NCI-H1417 treated with DMSO at 0.1 percent for 48 hours (cell line): Measurements from ENCODE around the gene LAMA3.

Source experiments
- DNase-seq: peaks from one replicate; lab custom pipeline; 2025; lab: John Stamatoyannopoulos, UW

Gene LAMA3

DNA sequence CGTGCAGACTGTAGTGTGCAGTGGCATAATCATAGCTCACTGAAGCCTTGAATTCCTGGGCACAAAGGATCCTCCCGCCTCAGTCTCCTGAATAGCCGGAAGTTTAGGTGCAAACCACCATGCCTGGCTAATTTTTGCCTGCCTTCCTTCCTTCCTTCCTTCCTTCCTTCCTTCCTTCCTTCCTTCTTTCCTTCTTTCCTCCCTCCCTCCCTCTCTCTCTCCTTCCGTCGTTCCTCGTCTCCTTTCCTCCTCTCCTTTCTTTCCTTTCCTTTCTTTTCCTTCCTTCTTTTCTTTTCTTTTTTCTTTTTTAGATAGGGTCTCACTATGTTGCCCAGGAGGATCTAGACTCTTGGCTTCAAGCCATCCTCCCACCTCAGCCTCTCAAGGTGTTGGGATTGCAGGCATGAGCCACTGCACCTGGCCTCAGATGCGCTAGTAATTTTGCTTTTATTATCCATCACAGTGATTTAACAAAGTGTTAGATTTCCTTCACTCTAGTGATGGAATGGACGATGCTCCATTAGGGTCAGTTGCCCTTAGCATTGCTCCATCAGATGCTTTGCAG lies 20.0 kb upstream of the LAMA3 start:
- no peak for DNase-seq

DNA sequence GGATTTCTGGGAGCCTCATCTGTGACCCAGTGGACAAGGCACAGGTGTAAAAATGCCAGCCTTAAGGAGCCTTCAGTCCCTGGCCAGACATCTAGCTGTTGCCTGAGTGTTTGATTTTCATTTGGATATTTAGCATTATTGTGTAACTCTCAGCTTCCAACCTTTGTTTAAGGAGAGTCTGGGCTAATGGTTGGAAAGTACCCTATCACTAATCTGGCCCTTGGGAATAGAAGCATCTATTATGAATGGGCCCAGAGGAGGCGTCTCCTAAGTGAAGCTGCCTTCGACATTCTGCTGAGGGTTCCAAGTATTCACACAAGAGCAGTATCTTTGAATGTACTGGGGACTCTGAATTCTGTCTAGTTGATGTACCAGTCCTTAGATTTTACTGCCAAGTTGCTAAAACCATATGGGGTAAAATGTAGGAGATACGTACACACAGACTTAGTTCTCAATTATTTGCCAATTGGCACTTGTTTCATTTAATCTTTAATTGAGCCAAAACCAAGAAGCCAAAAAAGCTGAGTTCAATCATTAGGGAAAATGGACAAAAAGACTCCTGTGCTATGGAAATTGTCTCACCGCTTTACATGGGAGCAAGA lies 19.3 kb upstream of the LAMA3 start:
- DNase-seq: no peak

DNA sequence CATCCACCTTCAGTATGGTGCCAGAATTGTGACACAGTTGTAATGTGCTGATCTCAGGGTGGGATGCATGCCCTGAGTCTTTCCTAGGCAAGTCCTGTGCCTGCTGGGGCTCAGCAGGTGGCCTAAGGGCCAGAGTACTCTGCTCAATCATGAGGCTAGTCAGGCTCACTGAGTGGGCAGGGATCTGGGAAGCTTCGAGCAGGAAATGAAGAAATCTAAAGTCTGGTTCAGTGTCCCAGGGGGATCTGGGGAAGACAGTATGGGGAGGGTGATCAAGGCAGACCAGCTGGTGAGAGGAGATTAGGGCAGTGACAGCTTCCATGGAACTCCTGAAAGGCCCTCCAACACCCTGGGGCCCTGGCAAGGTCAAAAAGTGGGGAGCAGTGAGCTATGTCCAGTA lies 17.7 kb upstream of the LAMA3 start:
- no peak for DNase-seq

- no peak for DNase-seq
Measured at GRCh38 chr18:23673725-23674124, 15.5 kb upstream of the LAMA3 start.

DNA sequence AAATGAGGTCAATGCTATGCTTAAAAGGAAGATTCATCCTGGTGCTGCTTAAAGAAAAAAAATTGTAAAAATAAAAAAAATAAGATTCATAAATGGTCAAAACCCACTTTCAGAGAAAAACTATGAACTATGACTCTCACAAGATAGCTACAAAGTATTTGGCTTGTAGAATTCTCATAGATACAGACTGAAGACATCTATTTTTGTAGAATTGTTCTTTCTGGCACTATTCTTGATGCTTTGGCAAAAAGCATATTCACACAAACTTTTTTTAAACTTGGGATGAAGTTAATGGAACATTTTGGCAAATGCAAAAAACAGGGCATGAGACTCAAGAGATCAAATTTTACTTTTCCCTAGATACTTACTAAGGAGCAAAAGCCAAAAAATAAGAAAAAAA lies 14.0 kb upstream of the LAMA3 start:
- no peak for DNase-seq

GRCh38 chr18:23675896-23676295 lies 13.4 kb upstream of the LAMA3 start:
- no peak for DNase-seq

DNA sequence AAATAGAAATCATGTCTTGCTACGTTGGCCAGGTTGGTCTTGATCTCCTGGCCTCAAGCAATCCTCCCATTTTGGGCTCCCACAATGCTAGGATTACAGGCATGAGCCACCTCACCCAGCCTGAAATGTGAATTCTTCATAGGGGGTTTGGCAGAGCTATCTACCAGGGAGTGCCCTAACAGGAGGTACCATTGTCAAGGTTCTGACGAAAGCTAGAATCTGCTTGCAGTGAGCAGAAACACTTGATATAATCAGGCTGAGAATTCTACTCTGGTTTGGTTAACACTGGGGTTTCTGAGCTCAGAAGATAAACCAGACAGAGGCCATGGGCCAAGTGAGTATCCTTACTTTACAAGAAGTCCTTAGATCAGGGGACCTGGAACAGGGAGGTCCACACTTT lies 7.2 kb upstream of the LAMA3 start:
- DNase-seq: no peak

DNA sequence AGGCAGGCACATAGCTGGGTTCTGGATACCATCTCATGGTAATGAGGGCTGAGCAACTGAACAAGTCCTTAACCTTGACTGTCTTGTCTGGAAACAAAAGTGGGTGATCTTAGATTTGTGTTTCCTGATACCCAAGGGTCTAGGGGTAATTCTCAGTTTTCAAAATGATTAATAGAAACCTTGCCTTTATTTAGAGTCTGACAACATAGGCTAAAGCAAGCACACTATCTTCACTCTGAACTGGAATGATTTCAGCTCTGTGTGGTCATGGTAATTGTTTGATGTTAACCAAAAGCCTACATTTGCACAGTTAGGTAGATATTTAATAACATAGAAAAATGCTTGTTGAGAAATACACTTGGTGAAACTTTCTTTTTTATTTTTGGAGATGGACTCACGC lies 6.8 kb upstream of the LAMA3 start:
- no peak for DNase-seq

DNA sequence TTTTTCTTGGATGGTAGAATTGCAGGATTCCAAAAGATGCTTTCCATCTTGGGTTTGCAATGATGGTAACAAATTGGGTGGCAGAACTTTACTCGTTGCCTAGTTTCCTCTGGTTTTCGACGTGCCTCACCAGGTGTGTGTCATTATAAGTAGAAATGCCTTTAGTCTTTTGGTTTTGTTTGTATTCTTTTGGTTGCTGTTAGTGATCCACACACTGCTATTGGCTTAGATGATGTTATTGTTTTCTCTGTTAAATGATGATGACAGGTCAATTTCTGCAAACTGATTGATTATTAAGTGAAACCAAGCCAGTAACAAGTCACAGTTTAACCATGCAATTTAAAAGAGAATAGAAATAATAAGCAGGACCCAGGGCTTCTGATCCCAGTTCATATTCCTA lies 6.1 kb upstream of the LAMA3 start:
- no peak for DNase-seq

GRCh38 chr18:23683671-23684070 lies 5.6 kb upstream of the LAMA3 start:
- no peak for DNase-seq

- no peak for DNase-seq
Measured at GRCh38 chr18:23684515-23685197, 4.6 kb upstream of the LAMA3 start.

DNA sequence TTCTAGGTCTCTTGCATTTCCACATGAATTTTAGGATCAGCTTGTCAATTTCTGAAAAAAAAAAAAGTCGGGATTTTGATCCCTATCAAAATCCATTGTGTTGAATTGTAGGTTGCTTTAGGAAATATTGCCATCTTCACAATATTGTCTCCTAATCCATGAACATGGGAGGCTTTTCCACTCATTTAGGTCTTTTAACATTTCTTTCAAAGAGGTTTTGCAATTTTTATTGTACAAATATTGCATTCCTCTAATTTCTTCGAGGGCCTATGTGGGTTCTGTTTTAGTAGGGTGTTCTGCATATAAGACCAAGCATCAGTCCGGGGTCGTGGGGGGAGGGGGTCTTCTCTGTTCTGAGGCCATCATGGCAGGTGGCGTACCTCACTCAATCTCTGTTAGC lies 725 bp upstream of the LAMA3 start:
- DNase-seq: no peak

DNA sequence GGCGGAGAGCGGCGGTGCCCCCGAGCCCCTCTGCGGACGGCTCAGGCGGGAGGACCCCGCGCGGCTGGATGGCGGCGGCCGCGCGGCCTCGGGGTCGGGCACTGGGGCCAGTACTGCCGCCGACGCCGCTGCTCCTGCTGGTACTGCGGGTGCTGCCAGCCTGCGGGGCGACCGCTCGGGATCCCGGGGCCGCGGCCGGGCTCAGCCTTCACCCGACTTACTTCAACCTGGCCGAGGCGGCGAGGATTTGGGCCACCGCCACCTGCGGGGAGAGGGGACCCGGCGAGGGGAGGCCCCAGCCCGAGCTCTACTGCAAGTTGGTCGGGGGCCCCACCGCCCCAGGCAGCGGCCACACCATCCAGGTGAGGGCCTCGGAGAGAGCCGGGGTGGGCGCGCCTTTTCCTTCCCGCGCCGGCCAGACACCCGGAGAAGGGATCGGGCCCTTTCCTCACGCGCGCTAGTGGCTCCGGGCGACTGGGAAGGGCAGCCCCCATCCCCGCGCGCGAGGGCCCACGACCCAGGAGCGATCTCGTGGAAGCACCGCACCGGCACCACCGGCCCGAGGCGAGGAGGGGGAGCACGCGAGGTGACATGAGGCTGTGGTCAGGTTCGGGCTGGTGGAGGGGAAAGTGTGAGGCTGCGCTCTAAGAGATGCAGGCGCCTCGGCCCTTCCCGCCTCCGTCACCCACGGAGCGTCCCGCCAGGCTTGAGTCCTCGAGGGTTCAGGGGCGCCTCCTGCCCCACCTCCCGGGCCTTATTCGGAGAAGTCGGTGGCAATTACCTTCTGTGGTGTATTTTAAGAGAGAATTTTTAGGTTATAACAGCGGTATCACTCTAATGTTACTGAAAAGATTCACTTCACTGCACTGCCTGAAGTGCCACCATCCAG lies 607 bp downstream of the LAMA3 start:
- DNase-seq: no peak

DNA sequence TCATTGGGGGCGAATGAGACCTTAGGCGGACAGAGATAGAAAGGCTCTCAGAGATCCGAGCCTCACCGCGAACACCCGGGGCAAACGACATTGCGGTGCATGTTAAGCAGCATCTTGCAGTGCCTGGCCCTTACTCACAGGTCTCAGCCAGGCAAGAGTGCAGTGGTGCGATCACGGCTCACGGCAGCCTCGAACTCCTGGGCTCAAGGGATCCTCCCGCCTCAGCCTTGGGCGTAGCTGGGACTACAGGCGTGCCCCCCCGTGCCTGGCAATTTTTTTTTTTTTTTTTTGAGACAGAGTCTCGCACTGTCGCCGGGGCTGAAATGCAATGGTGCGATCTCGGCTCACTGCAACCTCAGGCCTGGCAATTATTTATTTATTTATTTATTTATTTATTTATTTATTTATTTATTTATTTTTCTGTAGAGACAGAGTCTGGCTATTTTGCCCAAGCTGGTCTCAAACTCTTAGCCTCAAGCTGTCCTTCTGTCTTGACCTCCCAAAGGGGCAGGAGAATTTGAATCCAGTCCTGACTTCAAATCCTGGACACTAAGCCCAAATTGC lies 1.3 kb downstream of the LAMA3 start:
- DNase-seq: no peak

- DNase-seq: no peak
Measured at GRCh38 chr18:23693846-23694245, 4.6 kb downstream of the LAMA3 start.

DNA sequence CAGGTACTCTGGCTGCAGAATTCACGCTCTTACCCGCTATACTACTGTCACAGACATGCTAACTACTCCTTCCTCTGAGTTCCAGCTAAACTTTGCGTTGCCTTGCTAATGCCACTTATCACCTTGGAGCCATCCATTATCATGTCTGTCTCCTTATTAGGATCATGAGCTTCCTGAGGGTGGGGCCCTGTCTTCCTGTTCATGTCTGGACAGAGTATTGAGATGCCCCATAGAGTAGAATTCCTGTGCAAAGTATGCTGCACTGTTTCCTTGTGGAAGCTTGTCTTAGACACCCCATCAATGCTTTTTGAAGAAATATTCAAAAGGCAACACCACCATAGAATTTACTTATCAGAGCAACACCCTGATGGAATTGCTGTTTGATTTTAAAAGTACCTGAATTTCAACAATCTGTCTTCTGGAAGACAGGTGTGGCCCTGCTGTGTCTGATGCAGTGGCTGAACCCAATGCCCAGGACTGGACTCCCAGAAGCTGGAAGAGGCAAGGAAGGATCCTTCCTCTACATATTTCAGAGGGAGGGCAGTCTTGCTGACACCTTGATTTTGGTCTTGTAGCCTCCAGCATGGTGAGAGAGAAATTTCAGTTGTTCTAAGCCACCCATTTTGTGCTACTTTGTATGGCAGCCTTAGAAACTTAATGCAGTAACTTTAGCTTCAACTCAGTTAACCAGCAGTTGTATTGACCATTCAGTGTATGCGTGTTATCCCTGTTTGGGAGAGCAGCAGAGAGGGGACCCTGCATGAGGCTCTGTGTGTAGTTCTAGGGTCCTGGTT lies 5.6 kb downstream of the LAMA3 start:
- no peak for DNase-seq

DNA sequence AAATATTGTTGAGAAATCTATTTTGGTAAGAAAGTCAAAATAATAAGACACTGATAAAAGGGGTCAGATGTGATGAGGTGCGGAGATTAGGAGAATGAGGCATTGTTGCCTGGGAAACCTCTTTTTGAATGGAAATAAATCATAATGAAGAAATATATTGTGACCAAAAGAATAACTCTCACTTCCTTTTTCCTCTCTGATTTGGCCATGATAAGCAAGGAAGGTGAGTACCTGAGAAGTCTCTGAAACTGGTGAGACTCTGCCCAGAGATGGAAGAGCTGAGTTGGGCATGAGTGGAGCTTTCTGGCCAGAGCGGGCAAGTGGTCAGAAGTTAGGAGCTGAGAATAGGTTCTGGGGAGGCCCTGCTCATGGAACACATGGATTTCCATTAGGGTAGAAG lies 11.8 kb downstream of the LAMA3 start:
- DNase-seq: no peak

DNA sequence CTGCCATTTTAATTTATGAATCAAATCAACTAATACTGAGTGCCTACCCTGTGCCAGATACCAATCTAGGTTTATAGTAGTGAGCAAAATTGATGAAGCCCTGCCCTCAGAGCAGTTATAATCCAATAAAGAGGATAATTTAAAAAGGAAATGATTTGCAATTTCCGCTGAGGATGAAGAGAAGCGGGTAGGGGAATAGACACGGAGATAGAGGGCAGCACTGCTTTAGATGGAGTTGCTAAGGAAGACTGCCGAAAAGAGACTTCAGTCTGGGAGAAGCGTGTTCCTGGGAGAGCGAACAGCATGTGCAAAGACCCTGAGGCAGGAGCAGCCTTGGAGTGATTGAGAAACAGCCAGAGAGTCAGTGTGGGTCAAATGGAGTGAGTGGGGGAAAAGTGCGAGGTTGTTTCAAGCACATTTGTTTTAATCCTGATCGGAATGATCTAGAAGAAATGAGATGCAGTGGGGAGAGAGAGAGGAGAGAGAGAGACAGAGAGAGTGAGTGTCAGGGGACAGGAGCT lies 12.4 kb downstream of the LAMA3 start:
- DNase-seq: no peak

DNA sequence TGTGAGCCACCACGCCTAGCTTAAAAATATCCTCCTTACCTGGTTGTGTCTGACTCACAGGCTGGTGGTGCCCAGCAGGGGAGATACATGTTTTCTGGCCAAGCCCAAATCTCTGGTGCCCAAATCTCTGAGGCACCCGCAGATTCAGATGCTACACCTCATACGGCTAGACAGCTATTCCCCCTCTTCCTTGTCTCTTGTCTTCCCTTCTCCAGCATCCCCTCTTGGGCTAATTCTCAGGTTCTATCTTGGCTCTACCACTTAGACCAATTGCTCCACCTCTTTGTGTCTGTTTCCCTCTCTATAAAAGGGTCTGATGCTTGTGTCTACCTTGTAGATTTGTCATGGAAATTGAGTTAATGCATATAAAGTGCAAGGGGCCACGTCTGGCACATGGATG lies 13.4 kb downstream of the LAMA3 start:
- DNase-seq: no peak

DNA sequence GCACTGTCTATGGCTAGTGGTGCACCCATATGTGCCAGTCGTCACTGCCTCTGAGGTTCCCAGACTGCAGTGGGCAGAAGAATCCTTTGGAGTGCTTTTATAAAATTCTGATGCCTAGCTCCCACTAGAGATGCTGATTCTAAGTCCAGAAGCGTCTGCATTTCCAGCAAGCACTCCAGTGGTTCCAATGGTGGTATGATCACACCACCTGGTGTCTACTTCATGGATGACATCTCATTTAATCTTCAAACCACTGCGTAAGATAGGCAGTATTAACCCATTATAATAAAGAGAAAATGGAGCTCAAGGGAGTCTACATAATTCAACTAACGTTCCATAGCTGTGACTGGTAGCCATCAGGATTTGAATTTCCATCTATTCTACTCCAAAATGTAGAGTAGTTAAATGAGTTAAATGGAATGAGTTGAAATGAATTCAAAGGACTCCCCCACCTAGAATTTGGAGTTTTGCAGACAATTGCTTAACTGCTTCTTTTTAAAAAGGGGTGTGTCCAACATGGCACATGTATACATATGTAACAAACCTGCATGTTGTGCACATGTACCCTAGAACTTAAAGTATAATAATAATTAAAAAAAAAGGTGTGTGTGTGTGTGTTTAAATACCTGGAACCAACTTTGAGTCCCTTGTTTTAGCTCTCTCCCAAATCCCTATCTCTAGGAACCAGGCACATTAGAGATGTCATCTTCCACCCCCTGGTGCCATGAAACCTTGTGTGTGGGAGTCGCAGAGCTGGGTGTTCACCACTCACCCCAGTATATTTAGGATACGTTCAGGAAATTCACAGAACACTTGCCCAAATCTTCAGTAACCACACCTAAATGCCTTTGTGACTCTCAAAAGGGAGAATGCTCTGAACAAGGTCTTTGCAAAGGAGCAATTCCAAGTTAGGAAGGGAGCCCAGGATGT lies 14.1 kb downstream of the LAMA3 start:
- DNase-seq: no peak
